Panc1 (cell line): Measurements from ENCODE around the gene VN1R2. TPM values are rescaled to one million over a fixed set of nuclear protein-coding genes. Genes with fewer than 3 reads are reported as not detected.
"Not testable (repeated sequence)": the region's sequence is repeated elsewhere in the genome, so short reads cannot be mapped to it uniquely, and the experiment has no call there.

Experiments
- ATAC-seq: fragments of 200-7000 bp; cut with Tn5 transposase; 2 replicates; pipeline ENCODE4 v1.9.1; 2020; ENCODE audit warnings: mild to moderate bottlenecking, moderate library complexity
- Bru-seq: library from RNA; stranded (reverse); fragments of 400-500 nt; gene quantifications from one replicate; lab custom pipeline; 2021; lab: Mats Ljungman, UMichigan
- BruChase-seq, 2 experiments: library from RNA; stranded (reverse); fragments of 400-500 nt; gene quantifications; one replicate each; lab custom pipeline; 2021; lab: Mats Ljungman, UMichigan
- BruUV-seq: library from RNA; stranded (reverse); fragments of 400-500 nt; replicated peaks from 2 replicates; lab custom pipeline; 2021; lab: Mats Ljungman, UMichigan
- CTCF ChIA-PET: fragments of 300-600 bp; sonication (Branson Sonifier 250); formaldehyde crosslinking; loops from one replicate; lab custom pipeline; 2022; ENCODE audit warnings: antibody characterized with exemption; lab: Charles Lee
- POLR2A ChIA-PET: fragments of 300-600 bp; sonication (Branson Sonifier 250); formaldehyde crosslinking; loops from one replicate; lab custom pipeline; 2022; ENCODE audit warnings: antibody characterized with exemption; lab: Charles Lee
- DNase-seq: peaks from one replicate; pipeline ENCODE4 v3.0.0-alpha.2; 2010; ENCODE audit warnings: low read depth, low spot score
- H3K27ac ChIP-seq: 2 replicates; pipeline ENCODE4 v1.5.1; 2011; ENCODE audit warnings: mild to moderate bottlenecking, low read length, inconsistent platforms
- H3K27me3 ChIP-seq: fragments of 200-500 bp; sonication (Bioruptor generic); 2 replicates; pipeline ENCODE4 v1.6.0; 2014; ENCODE audit warnings: low read length, inconsistent platforms; ENCODE audit not compliant: control insufficient read depth, insufficient read depth
- H3K36me3 ChIP-seq: fragments of 200-500 bp; sonication (Bioruptor generic); 2 replicates; pipeline ENCODE4 v1.5.1; 2014; ENCODE audit warnings: inconsistent platforms, mild to moderate bottlenecking, low read length, moderate library complexity; ENCODE audit not compliant: control insufficient read depth, insufficient read depth
- H3K4me1 ChIP-seq: 2 replicates; pipeline ENCODE4 v1.5.1; 2011; ENCODE audit warnings: inconsistent platforms, mild to moderate bottlenecking, low read length, moderate library complexity; ENCODE audit not compliant: control insufficient read depth, insufficient read depth
- H3K4me3 ChIP-seq, 2 experiments: 2 replicates each; pipeline ENCODE4 v1.5.1; 2011 to 2012; ENCODE audit warnings: low read depth in 2 of 2, low read length in 2 of 2, mild to moderate bottlenecking in 2 of 2, inconsistent platforms in 1 of 2, moderate library complexity in 1 of 2
- H3K9me3 ChIP-seq: fragments of 200-500 bp; sonication (Bioruptor generic); 2 replicates; pipeline ENCODE4 v1.5.1; 2014; ENCODE audit warnings: low read depth, mild to moderate bottlenecking, inconsistent platforms, low read length, moderate library complexity; ENCODE audit not compliant: control insufficient read depth, insufficient read depth
- SIN3A ChIP-seq: IDR thresholded peaks from 2 replicates; pipeline ENCODE4 v1.6.1; 2012; ENCODE audit warnings: low read depth, mild to moderate bottlenecking, low read length, moderate library complexity, borderline replicate concordance; ENCODE audit not compliant: insufficient read depth
- in situ Hi-C: cut with HindIII; loops from 2 replicates; pipeline ENCODE4 v1.10.0; 2016; ENCODE audit warnings: low sequenced_read_pairs, low pct_unique_long_range_greater_than_20kb
- intact Hi-C: fragments of 100-400 bp; cut with micrococcal nuclease; formaldehyde crosslinking; loops from one replicate; pipeline ENCODE4 v1.10.0; 2022; ENCODE audit not compliant: unreplicated experiment
- long read RNA-seq: library from polyadenylated mRNA; unstranded; transcript quantifications from one replicate; pipeline ENCODE4 v2.0.0, GENCODE V29; 2021; ENCODE audit not compliant: unreplicated experiment
- polyA plus RNA-seq: library from polyadenylated mRNA; unstranded; fragments of >200 nt; gene quantifications from one replicate; pipeline ENCODE4 v1.2.1, GENCODE V29; 2012; ENCODE audit warnings: missing spikeins; ENCODE audit not compliant: insufficient read length
- total RNA-seq: library from RNA; stranded (reverse); gene quantifications from one replicate; pipeline ENCODE4 v1.2.1, GENCODE V29; 2021; ENCODE audit not compliant: unreplicated experiment
- TF ChIP-seq, protein P1 (sequence below): fragments of 450-650 bp; IDR thresholded peaks from 2 replicates; pipeline ENCODE4 v1.5.1; 2017; ENCODE audit warnings: mild to moderate bottlenecking

The VN1R2 gene, protein sequence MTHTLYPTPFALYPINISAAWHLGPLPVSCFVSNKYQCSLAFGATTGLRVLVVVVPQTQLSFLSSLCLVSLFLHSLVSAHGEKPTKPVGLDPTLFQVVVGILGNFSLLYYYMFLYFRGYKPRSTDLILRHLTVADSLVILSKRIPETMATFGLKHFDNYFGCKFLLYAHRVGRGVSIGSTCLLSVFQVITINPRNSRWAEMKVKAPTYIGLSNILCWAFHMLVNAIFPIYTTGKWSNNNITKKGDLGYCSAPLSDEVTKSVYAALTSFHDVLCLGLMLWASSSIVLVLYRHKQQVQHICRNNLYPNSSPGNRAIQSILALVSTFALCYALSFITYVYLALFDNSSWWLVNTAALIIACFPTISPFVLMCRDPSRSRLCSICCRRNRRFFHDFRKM
- total RNA-seq (not detected), Bru-seq, nascent RNA (percentile 34 among the genes with signal in this experiment), BruChase-seq, experiment 1, labeled RNA remaining after a 2-hour chase (percentile 19 among the genes with signal in this experiment), BruChase-seq, experiment 2, labeled RNA remaining after a 6-hour chase (percentile 1 among the genes with signal in this experiment)
- polyA plus RNA-seq: not detected
- long read RNA-seq: 0 reads

DNA sequence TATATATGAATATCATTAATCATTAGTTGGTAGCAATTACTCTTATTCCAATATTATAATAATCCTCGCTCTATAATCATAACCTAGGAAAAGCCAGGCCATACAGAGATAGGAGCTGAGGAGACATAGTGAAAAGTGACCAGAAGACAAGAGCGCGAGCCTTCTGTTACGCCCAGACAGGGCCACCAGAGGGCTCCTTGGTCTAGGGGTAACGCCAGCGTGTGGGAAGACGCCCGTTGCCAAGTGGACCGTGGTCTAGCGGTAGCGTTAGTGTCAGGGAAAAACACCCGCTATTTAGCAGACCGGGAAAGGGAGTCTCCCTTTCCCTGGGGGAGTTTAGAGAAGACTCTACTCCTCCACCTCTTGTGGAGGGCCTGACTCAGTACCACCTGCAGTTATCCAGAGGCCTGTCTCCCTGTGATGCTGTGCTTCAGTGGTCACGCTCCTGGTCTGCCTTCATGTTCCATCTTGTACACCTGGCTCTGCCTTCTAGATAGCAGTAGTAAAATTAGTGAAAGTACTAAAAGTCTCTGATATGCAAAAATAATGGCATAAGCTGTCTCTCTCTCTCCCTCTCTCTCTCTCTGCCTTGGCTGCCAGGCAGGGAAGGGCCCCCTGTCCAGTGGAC is at the start of gene VN1R2:
TSS of gene VN1R2 (plus strand) at position 578 of the 628 bp plus-strand sequence. CDS start 84 bp downstream, outside the sequence.
- BruUV-seq, H3K4me3 ChIP-seq, H3K4me1 ChIP-seq, H3K36me3 ChIP-seq, DNase-seq, H3K27ac ChIP-seq, intact Hi-C loops, in situ Hi-C loops, POLR2A ChIA-PET, H3K27me3 ChIP-seq, ATAC-seq, CTCF ChIA-PET: not testable (repeated sequence)
- H3K9me3 ChIP-seq: peaks cover 23% of the 10 kb centered on the region

DNA sequence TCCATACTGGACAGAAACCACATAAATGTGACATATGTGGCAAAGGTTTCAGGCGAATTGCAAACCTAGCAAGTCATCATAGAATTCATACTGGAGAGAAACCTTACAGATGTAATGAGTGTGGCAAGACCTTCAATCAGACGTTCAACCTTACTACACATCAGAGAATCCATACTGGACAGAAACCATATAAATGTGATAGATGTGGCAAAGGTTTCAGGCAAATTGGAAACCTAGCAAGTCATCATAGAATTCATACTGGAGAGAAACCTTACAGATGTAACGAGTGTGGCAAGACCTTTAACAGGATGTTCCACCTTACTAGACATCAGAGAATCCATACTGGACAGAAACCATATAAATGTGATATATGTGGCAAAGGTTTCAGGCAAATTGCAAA is 46.5 kb upstream of the VN1R2 start:
- DNase-seq, ATAC-seq, H3K27me3 ChIP-seq, H3K4me3 ChIP-seq, CTCF ChIA-PET, H3K27ac ChIP-seq, intact Hi-C loops, H3K36me3 ChIP-seq, POLR2A ChIA-PET, BruUV-seq, H3K4me1 ChIP-seq, in situ Hi-C loops: not testable (repeated sequence)
- peaks cover 68% of the 10 kb centered on the region for H3K9me3 ChIP-seq

DNA sequence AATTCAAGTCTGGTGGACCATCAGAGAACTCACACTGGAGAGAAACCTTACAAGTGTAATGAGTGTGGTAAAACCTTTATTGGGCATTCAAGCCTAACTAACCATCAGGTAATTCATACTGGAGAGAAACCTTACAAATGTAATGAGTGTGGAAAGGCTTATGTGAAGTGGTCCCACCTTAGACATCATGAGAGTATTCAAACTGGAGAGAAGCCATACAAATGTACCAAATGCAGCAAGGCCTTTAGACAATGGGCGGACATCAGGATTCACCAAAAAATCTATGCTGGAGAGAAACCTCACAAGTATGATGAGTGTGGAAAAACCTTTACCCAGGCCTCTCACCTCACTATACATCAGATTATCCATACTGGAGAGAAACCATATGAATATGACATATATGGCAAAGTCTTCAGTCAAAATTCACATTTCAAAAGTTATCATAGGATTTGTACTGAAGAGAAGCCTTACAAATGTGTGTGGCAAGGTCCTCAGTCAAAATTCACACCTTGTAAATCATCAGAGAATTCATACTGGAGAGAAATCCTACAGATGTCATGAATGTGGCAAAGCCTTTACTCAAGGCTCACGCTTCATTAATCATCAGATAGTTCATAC is 45.3 kb upstream of the VN1R2 start:
- CTCF ChIA-PET: no interaction called here
- Histone ChIP-seq H3K9me3 (peaks cover 68% of the 10 kb centered on the region), H3K27me3 (no peaks in the 10 kb centered on the region), H3K4me1 (no peaks in the 10 kb centered on the region), H3K4me3 (no peak overlapping the region), H3K36me3 (no peaks in the 10 kb centered on the region), H3K27ac (no peak overlapping the region)
- intact Hi-C loops: no loop called here
- DNase-seq (no peak), ATAC-seq (no peak)
- in situ Hi-C loops: no loop called here
- POLR2A ChIA-PET: no interaction called here
- TF ChIP-seq, protein P1, sequence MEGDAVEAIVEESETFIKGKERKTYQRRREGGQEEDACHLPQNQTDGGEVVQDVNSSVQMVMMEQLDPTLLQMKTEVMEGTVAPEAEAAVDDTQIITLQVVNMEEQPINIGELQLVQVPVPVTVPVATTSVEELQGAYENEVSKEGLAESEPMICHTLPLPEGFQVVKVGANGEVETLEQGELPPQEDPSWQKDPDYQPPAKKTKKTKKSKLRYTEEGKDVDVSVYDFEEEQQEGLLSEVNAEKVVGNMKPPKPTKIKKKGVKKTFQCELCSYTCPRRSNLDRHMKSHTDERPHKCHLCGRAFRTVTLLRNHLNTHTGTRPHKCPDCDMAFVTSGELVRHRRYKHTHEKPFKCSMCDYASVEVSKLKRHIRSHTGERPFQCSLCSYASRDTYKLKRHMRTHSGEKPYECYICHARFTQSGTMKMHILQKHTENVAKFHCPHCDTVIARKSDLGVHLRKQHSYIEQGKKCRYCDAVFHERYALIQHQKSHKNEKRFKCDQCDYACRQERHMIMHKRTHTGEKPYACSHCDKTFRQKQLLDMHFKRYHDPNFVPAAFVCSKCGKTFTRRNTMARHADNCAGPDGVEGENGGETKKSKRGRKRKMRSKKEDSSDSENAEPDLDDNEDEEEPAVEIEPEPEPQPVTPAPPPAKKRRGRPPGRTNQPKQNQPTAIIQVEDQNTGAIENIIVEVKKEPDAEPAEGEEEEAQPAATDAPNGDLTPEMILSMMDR: no peak
- no peak for TF ChIP-seq SIN3A
- no TSS peak for BruUV-seq

- intact Hi-C loops, H3K4me1 ChIP-seq, ATAC-seq, DNase-seq, H3K36me3 ChIP-seq, BruUV-seq, H3K27ac ChIP-seq, CTCF ChIA-PET, POLR2A ChIA-PET, H3K27me3 ChIP-seq, H3K4me3 ChIP-seq, in situ Hi-C loops: not testable (repeated sequence)
- peaks cover 26% of the 10 kb centered on the region; the same call in 1 of the 2 replicates for H3K9me3 ChIP-seq
Measured at GRCh38 chr19:53222716-53223115, 35.4 kb upstream of the VN1R2 start.
